HepG2 (cell line): Measurements from ENCODE around the gene LBX2. TPM values are rescaled to one million over a fixed set of nuclear protein-coding genes. Genes with fewer than 3 reads are reported as not detected.

ENCODE experiments used
- ATAD3A ChIP-seq: sonication (generic); formaldehyde crosslinking; IDR thresholded peaks from 2 replicates; pipeline ENCODE4 v1.4.0; 2020; ENCODE audit warnings: missing genetic modification reagents
- BORCS8-MEF2B ChIP-seq: sonication (generic); formaldehyde crosslinking; IDR thresholded peaks from 2 replicates; pipeline ENCODE4 v1.8.0; 2022; ENCODE audit warnings: mild to moderate bottlenecking, missing genetic modification reagents
- CREB1 ChIP-seq, 2 experiments: fragments of 450-650 bp in 1 of 2; IDR thresholded peaks; 2 replicates each; pipeline ENCODE4 v1.6.1; 2016 to 2017; ENCODE audit warnings: control low read depth in 1 of 2, mild to moderate bottlenecking in 1 of 2, missing compliant biosample characterization in 1 of 2, missing genetic modification characterization in 1 of 2
- IKZF1 ChIP-seq: fragments of 450-650 bp; IDR thresholded peaks from 2 replicates; pipeline ENCODE4 v1.7.1; 2016
- IKZF5 ChIP-seq: IDR thresholded peaks from 2 replicates; pipeline ENCODE4 v1.6.1; 2018; ENCODE audit warnings: missing genetic modification reagents, mild to moderate bottlenecking, missing compliant biosample characterization
- KDM2A ChIP-seq: sonication (generic); formaldehyde crosslinking; IDR thresholded peaks from 2 replicates; pipeline ENCODE4 v1.4.0; 2020; ENCODE audit warnings: low read depth, missing genetic modification reagents, borderline replicate concordance
- KDM4B ChIP-seq: sonication (generic); formaldehyde crosslinking; IDR thresholded peaks from 2 replicates; pipeline ENCODE4 v1.4.0; 2020; ENCODE audit warnings: missing genetic modification reagents
- MXI1 ChIP-seq: IDR thresholded peaks from 3 replicates; pipeline ENCODE4 v1.6.1; 2012; ENCODE audit warnings: low read depth, low read length, inconsistent platforms, borderline replicate concordance
- NFE2 ChIP-seq: sonication (generic); formaldehyde crosslinking; IDR thresholded peaks from 2 replicates; pipeline ENCODE4 v1.4.0; 2020; ENCODE audit warnings: missing genetic modification reagents
- NONO ChIP-seq, 2 experiments: fragments of 450-650 bp in 1 of 2; sonication (generic) in 1 of 2; formaldehyde crosslinking in 1 of 2; IDR thresholded peaks in 1 of 2; conservative IDR thresholded peaks in 1 of 2; 2 replicates each; pipeline versions ENCODE4 v1.6.1 to v1.8.0; 2017 to 2022; ENCODE audit warnings: mild to moderate bottlenecking in 1 of 2, missing genetic modification reagents in 1 of 2, moderate library complexity in 1 of 2
- NR2F1 ChIP-seq, 2 experiments: fragments of 450-650 bp in 1 of 2; formaldehyde crosslinking in 1 of 2; IDR thresholded peaks; 2 replicates each; pipeline versions ENCODE4 v1.5.0 to v1.6.1; 2016 to 2020; ENCODE audit warnings: mild to moderate bottlenecking in 1 of 2, missing compliant biosample characterization in 1 of 2, missing genetic modification reagents in 1 of 2, moderate library complexity in 1 of 2
- SIX1 ChIP-seq: sonication (generic); formaldehyde crosslinking; IDR thresholded peaks from 2 replicates; pipeline ENCODE4 v1.4.0; 2020; ENCODE audit warnings: missing genetic modification reagents, borderline replicate concordance
- ZNF276 ChIP-seq: sonication (generic); formaldehyde crosslinking; IDR thresholded peaks from 2 replicates; pipeline ENCODE4 v1.4.0; 2020; ENCODE audit warnings: mild to moderate bottlenecking, low read depth, missing genetic modification reagents
- ZNF652 ChIP-seq: IDR thresholded peaks from 2 replicates; pipeline ENCODE4 v1.6.1; 2016; ENCODE audit warnings: low read depth, borderline replicate concordance
- ZNF772 ChIP-seq: sonication (generic); formaldehyde crosslinking; IDR thresholded peaks from 2 replicates; pipeline ENCODE4 v1.5.0; 2020; ENCODE audit warnings: mild to moderate bottlenecking, missing genetic modification reagents
- polyA plus RNA-seq, 8 experiments: library from polyadenylated mRNA; depleted of rRNA in 3 of 8; stranded (reverse) in 7 of 8; unstranded in 1 of 8; fragments of >200 nt; fragmentation: Illumina TruSeq in 4 of 8; extraction: Trizol in 4 of 8; gene quantifications; 2 replicates each; pipeline versions ENCODE4 v1.2.1 to v1.2.3, GENCODE V29; 2011 to 2016; ENCODE audit warnings: low read depth in 4 of 8, missing spikeins in 1 of 8, mixed read lengths in 1 of 8; ENCODE audit not compliant: insufficient read depth in 1 of 8
- total RNA-seq, 5 experiments: library from RNA; depleted of rRNA; stranded (reverse); fragments of >200 nt; fragmentation: Illumina TruSeq; extraction: Trizol; gene quantifications; 2 replicates each; pipeline ENCODE4 v1.2.3, GENCODE V29; 2016; ENCODE audit warnings: low read depth in 1 of 5
- TF ChIP-seq, protein P1 (sequence below), 2 experiments: fragments of 450-650 bp in 1 of 2; sonication (generic) in 1 of 2; formaldehyde crosslinking; IDR thresholded peaks; 2 replicates each; pipeline versions ENCODE4 v1.5.0 to v1.8.0; 2020 to 2022; ENCODE audit warnings: mild to moderate bottlenecking in 1 of 2, missing genetic modification reagents in 1 of 2
- TF ChIP-seq, protein P2 (sequence below): sonication (generic); formaldehyde crosslinking; IDR thresholded peaks from 2 replicates; pipeline ENCODE4 v1.5.1; 2020; ENCODE audit warnings: mild to moderate bottlenecking, missing genetic modification reagents, moderate library complexity
- TF ChIP-seq, protein P3 (sequence below): sonication (generic); formaldehyde crosslinking; IDR thresholded peaks from 2 replicates; pipeline ENCODE4 v1.5.1; 2020; ENCODE audit warnings: mild to moderate bottlenecking, moderate library complexity, missing genetic modification reagents

LBX2 gene
- total and polyA plus RNA-seq, 2 of the 13 experiments (the other 11 are each of a cell fraction or from before 2014, with no cell fraction given): 6.4 to 8.1 TPM

DNA sequence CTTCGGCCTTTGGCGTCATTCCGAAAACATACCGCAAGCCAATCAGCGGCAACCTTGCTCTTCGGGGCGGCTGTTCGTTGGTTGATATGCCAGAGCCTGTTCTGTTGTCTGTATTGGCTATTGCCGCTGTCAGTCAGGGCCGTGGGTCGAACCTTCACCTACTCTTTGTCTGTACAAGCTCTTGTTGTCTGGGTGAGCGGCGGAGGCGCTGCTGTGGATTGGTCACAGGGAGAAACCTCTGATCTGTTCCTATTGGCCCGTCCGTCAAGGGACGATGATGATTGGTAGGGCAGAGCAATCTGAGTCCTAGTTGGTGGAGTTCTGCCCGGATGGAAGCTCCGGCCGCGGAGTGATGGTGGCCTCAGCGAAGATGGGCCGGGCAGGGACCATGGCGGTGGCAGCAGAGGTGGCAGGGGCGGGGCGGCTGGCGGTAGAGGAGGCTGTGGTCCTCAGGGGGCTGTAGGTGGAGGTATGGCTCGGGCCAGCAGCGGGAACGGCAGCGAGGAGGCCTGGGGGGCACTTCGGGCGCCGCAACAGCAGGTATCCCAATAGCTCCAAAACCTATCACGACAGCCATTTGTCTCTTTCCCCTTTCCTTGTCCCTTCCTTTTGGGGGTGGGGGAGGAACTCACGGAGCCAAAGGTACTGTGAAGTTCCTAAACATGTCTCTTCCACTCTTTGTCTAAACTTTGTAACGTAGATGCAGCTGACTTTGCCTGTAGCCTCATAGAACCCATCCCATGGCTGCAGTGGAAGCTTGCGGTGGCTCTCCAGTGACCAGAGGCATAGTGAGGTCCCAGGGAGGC, 41.1 kb downstream of the LBX2 start, which contains the start of gene WBP1 (continued):
- TF ChIP-seq KDM2A (CRISPR knock-in tag): peak; percentile 96
- no peak for TF ChIP-seq NR2F1 (CRISPR knock-in tag; IDR thresholded peaks at IDR 0.05)
- TF ChIP-seq, protein P1, sequence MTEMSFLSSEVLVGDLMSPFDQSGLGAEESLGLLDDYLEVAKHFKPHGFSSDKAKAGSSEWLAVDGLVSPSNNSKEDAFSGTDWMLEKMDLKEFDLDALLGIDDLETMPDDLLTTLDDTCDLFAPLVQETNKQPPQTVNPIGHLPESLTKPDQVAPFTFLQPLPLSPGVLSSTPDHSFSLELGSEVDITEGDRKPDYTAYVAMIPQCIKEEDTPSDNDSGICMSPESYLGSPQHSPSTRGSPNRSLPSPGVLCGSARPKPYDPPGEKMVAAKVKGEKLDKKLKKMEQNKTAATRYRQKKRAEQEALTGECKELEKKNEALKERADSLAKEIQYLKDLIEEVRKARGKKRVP (CRISPR knock-in tag; IDR thresholded peaks at IDR 0.05): no peak
- TF ChIP-seq, protein P2, sequence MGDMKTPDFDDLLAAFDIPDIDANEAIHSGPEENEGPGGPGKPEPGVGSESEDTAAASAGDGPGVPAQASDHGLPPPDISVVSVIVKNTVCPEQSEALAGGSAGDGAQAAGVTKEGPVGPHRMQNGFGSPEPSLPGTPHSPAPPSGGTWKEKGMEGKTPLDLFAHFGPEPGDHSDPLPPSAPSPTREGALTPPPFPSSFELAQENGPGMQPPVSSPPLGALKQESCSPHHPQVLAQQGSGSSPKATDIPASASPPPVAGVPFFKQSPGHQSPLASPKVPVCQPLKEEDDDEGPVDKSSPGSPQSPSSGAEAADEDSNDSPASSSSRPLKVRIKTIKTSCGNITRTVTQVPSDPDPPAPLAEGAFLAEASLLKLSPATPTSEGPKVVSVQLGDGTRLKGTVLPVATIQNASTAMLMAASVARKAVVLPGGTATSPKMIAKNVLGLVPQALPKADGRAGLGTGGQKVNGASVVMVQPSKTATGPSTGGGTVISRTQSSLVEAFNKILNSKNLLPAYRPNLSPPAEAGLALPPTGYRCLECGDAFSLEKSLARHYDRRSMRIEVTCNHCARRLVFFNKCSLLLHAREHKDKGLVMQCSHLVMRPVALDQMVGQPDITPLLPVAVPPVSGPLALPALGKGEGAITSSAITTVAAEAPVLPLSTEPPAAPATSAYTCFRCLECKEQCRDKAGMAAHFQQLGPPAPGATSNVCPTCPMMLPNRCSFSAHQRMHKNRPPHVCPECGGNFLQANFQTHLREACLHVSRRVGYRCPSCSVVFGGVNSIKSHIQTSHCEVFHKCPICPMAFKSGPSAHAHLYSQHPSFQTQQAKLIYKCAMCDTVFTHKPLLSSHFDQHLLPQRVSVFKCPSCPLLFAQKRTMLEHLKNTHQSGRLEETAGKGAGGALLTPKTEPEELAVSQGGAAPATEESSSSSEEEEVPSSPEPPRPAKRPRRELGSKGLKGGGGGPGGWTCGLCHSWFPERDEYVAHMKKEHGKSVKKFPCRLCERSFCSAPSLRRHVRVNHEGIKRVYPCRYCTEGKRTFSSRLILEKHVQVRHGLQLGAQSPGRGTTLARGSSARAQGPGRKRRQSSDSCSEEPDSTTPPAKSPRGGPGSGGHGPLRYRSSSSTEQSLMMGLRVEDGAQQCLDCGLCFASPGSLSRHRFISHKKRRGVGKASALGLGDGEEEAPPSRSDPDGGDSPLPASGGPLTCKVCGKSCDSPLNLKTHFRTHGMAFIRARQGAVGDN (CRISPR knock-in tag): peak; percentile 46
- no peak for TF ChIP-seq NONO (IDR thresholded peaks at IDR 0.05)
- TF ChIP-seq NONO (CRISPR knock-in tag; conservative IDR thresholded peaks at IDR 0.05): peak; percentile 31; the same call in 1 of the 2 replicates
- no peak for TF ChIP-seq SIX1
- TF ChIP-seq NFE2: no peak
- TF ChIP-seq MXI1: 0 out of 3 replicates have a peak, but pooled peaks have one; percentile 11
- TF ChIP-seq CREB1 (IDR thresholded peaks at IDR 0.05): peak; percentile 92
- peak; percentile 97 for TF ChIP-seq CREB1 (CRISPR knock-in tag; IDR thresholded peaks at IDR 0.05)
- TF ChIP-seq, protein P3, sequence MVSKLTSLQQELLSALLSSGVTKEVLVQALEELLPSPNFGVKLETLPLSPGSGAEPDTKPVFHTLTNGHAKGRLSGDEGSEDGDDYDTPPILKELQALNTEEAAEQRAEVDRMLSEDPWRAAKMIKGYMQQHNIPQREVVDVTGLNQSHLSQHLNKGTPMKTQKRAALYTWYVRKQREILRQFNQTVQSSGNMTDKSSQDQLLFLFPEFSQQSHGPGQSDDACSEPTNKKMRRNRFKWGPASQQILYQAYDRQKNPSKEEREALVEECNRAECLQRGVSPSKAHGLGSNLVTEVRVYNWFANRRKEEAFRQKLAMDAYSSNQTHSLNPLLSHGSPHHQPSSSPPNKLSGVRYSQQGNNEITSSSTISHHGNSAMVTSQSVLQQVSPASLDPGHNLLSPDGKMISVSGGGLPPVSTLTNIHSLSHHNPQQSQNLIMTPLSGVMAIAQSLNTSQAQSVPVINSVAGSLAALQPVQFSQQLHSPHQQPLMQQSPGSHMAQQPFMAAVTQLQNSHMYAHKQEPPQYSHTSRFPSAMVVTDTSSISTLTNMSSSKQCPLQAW (CRISPR knock-in tag): peak; percentile 13; the same call in 1 of the 2 replicates
- no peak for TF ChIP-seq ATAD3A
- no peak for TF ChIP-seq IKZF1
- peak; percentile 44; the same call in 1 of the 2 replicates for TF ChIP-seq BORCS8-MEF2B (CRISPR knock-in tag)
- TF ChIP-seq ZNF276 (CRISPR knock-in tag): no peak
- TF ChIP-seq ZNF772 (CRISPR knock-in tag): no peak; the same call in 1 of the 2 replicates
- TF ChIP-seq IKZF5 (CRISPR knock-in tag): peak; percentile 24; the same call in 1 of the 2 replicates
- no peak for TF ChIP-seq ZNF652
- no peak for TF ChIP-seq KDM4B (CRISPR knock-in tag)
